ENCODE results near the gene TSEN54.

Gene TSEN54

GRCh38 chr17:75525806-75526554 is 9.7 kb downstream of the TSEN54 start:
- no peak for TF ChIP-seq CTCF (conservative IDR thresholded peaks at IDR 0.05; ENCODE audit: low read depth, low read length)
- peak overlapping the region; percentile 50 for H3K4me3 ChIP-seq (ENCODE audit: low read length)
- DNase-seq (ENCODE audit: low read depth) = no peak

GRCh38 chr17:75526555-75527270 is 10.4 kb downstream of the TSEN54 start:
- TF ChIP-seq CTCF (conservative IDR thresholded peaks at IDR 0.05; ENCODE audit: low read depth, low read length) = no peak
- peak overlapping the region; percentile 50 for H3K4me3 ChIP-seq (ENCODE audit: low read length)
- DNase-seq (ENCODE audit: low read depth) = no peak

GRCh38 chr17:75530837-75531720 is 14.8 kb downstream of the TSEN54 start:
- DNase-seq (ENCODE audit: low read depth) = no peak
- no peak overlapping the region for H3K4me3 ChIP-seq (ENCODE audit: low read length)
- TF ChIP-seq CTCF (conservative IDR thresholded peaks at IDR 0.05; ENCODE audit: low read depth, low read length) = no peak

- TF ChIP-seq CTCF (conservative IDR thresholded peaks at IDR 0.05; ENCODE audit: low read depth, low read length) = no peak
Measured at GRCh38 chr17:75531721-75532072, 15.4 kb downstream of the TSEN54 start.

GRCh38 chr17:75535119-75535537 is 18.8 kb downstream of the TSEN54 start:
- TF ChIP-seq CTCF (conservative IDR thresholded peaks at IDR 0.05; ENCODE audit: low read depth, low read length) = no peak
- H3K4me3 ChIP-seq (ENCODE audit: low read length) = no peak overlapping the region
- no peak for DNase-seq (ENCODE audit: low read depth)

More at GRCh38 chr17:75531721-75532072, 15.4 kb downstream of the TSEN54 start:
- DNase-seq (ENCODE audit: low read depth) = no peak
- H3K4me3 ChIP-seq (ENCODE audit: low read length) = no peak overlapping the region

- DNase-seq (ENCODE audit: low read depth) = no peak
- no peak for TF ChIP-seq CTCF (conservative IDR thresholded peaks at IDR 0.05; ENCODE audit: low read depth, low read length)
- H3K4me3 ChIP-seq (ENCODE audit: low read length) = no peak overlapping the region
Measured at GRCh38 chr17:75535871-75536270, 19.5 kb downstream of the TSEN54 start.

Data from retinal pigment epithelial cell (primary cell).